PC-3 (cell line): ENCODE data around the gene HS3ST4.

Source experiments
- CTCF ChIP-seq: fragments of 300-600 bp; sonication (generic); conservative IDR thresholded peaks from 2 replicates; pipeline ENCODE4 v1.5.1; 2017; ENCODE audit warnings: antibody characterized with exemption, low read depth, mild to moderate bottlenecking, low read length
- EZH2 ChIP-seq: fragments of 300-600 bp; sonication (generic); IDR thresholded peaks from one replicate; pipeline ENCODE4 v1.6.1; 2017; ENCODE audit warnings: antibody characterized with exemption, mild to moderate bottlenecking, low read length; ENCODE audit not compliant: unreplicated experiment
- EZH2phosphoT487 ChIP-seq: fragments of 300-600 bp; sonication (generic); IDR thresholded peaks from 2 replicates; pipeline ENCODE4 v1.6.1; 2018; ENCODE audit warnings: mild to moderate bottlenecking, antibody characterized with exemption, low read length, borderline replicate concordance

- no peak for TF ChIP-seq EZH2
- no peak for TF ChIP-seq EZH2phosphoT487
- TF ChIP-seq CTCF = no peak
Observed at GRCh38 chr16:25841761-25842160, 150.0 kb downstream of the HS3ST4 start.
